Ovary (tissue), 3 donors: ENCODE measurements around the gene NTNG2.

Source experiments
- CTCF ChIP-seq, 3 donors: fragments of 450-650 bp in 2 of 3; fragments of 200-600 bp in 1 of 3; IDR thresholded peaks; one replicate each; pipeline versions ENCODE4 v1.5.1 to v1.8.0; 2016 to 2022; ENCODE audit warnings: antibody characterized with exemption in 3 of 3, mild to moderate bottlenecking in 1 of 3
- EP300 ChIP-seq: sonication (generic); formaldehyde crosslinking; IDR thresholded peaks from one replicate; pipeline ENCODE4 v1.6.1; 2017; ENCODE audit warnings: antibody characterized with exemption
- donor health status: DM: no; HTN: no; CAD: no.

- TF ChIP-seq CTCF (IDR thresholded peaks at IDR 0.05), result no peak
- TF ChIP-seq EP300, result no peak
Observed at GRCh38 chr9:132168851-132169250, 7.0 kb downstream of the NTNG2 start.
